ENCODE results near the gene NOS1.

DNA sequence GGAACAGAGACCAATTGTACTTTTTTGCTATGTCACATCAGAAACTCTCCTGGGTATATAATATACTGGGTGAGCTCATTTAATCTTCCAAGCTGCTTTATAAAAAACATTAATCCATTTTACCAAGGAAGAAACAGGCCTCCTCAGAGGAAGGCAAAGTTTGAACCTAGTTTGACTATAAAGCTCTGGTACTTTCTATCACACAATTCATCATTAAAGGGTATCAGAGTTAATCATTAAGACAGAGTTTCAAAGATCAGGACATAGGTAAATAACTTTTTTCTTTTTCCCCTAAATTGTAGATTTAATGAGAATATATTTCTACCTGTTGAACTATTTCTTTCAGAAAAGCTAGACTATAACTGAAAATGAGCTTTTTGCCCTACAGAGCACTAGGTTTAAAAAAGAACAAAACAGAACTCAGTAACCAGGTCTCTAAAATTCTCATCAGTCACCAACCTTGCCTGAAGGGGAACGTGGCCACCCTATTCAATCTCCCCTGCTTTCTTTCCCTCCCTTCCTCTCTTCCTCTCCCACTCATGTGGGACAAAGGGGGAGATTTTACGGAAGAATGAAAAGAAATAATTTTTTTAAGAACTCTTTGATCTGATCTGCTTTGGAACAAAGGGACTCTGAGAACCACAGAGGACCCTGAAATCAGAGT lies 189.8 kb downstream of the NOS1 start:
- TF ChIP-seq, protein P1, sequence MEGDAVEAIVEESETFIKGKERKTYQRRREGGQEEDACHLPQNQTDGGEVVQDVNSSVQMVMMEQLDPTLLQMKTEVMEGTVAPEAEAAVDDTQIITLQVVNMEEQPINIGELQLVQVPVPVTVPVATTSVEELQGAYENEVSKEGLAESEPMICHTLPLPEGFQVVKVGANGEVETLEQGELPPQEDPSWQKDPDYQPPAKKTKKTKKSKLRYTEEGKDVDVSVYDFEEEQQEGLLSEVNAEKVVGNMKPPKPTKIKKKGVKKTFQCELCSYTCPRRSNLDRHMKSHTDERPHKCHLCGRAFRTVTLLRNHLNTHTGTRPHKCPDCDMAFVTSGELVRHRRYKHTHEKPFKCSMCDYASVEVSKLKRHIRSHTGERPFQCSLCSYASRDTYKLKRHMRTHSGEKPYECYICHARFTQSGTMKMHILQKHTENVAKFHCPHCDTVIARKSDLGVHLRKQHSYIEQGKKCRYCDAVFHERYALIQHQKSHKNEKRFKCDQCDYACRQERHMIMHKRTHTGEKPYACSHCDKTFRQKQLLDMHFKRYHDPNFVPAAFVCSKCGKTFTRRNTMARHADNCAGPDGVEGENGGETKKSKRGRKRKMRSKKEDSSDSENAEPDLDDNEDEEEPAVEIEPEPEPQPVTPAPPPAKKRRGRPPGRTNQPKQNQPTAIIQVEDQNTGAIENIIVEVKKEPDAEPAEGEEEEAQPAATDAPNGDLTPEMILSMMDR (conservative IDR thresholded peaks at IDR 0.05; ENCODE audit: low read depth in 2 of 2) = no peak
- TF ChIP-seq, protein P2, sequence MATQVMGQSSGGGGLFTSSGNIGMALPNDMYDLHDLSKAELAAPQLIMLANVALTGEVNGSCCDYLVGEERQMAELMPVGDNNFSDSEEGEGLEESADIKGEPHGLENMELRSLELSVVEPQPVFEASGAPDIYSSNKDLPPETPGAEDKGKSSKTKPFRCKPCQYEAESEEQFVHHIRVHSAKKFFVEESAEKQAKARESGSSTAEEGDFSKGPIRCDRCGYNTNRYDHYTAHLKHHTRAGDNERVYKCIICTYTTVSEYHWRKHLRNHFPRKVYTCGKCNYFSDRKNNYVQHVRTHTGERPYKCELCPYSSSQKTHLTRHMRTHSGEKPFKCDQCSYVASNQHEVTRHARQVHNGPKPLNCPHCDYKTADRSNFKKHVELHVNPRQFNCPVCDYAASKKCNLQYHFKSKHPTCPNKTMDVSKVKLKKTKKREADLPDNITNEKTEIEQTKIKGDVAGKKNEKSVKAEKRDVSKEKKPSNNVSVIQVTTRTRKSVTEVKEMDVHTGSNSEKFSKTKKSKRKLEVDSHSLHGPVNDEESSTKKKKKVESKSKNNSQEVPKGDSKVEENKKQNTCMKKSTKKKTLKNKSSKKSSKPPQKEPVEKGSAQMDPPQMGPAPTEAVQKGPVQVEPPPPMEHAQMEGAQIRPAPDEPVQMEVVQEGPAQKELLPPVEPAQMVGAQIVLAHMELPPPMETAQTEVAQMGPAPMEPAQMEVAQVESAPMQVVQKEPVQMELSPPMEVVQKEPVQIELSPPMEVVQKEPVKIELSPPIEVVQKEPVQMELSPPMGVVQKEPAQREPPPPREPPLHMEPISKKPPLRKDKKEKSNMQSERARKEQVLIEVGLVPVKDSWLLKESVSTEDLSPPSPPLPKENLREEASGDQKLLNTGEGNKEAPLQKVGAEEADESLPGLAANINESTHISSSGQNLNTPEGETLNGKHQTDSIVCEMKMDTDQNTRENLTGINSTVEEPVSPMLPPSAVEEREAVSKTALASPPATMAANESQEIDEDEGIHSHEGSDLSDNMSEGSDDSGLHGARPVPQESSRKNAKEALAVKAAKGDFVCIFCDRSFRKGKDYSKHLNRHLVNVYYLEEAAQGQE (IDR thresholded peaks at IDR 0.05; ENCODE audit: unreplicated experiment) = no peak
- TF ChIP-seq, protein P3, sequence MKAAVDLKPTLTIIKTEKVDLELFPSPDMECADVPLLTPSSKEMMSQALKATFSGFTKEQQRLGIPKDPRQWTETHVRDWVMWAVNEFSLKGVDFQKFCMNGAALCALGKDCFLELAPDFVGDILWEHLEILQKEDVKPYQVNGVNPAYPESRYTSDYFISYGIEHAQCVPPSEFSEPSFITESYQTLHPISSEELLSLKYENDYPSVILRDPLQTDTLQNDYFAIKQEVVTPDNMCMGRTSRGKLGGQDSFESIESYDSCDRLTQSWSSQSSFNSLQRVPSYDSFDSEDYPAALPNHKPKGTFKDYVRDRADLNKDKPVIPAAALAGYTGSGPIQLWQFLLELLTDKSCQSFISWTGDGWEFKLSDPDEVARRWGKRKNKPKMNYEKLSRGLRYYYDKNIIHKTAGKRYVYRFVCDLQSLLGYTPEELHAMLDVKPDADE (IDR thresholded peaks at IDR 0.05) = no peak
